Mesenchymal stem cell (in vitro differentiated cells and primary cell): Measurements from ENCODE around the gene KRT79.

Experiments
- DNase-seq: peaks from one replicate; pipeline ENCODE4 v3.0.0-alpha.2; 2013
- H2AFZ ChIP-seq: one replicate; pipeline ENCODE4 v1.6.1; 2013; ENCODE audit warnings: low read depth, mild to moderate bottlenecking, control low read depth, inconsistent platforms, low read length, moderate library complexity
- H2AK5ac ChIP-seq: 2 replicates; pipeline ENCODE4 v1.6.1; 2013; ENCODE audit warnings: low read length, moderate library complexity, mild to moderate bottlenecking, inconsistent platforms; ENCODE audit not compliant: severe bottlenecking
- H2BK120ac ChIP-seq: one replicate; pipeline ENCODE4 v1.6.1; 2013; ENCODE audit warnings: low read depth, mild to moderate bottlenecking, inconsistent platforms, low read length, moderate library complexity
- H2BK12ac ChIP-seq, 2 experiments: one replicate each; pipeline ENCODE4 v1.6.1; 2013; ENCODE audit warnings: inconsistent platforms in 2 of 2, low read length in 2 of 2, mild to moderate bottlenecking in 2 of 2, moderate library complexity in 2 of 2, control low read depth in 1 of 2
- H2BK15ac ChIP-seq: one replicate; pipeline ENCODE4 v1.6.1; 2013; ENCODE audit warnings: mild to moderate bottlenecking, low read depth, inconsistent platforms; ENCODE audit not compliant: poor library complexity, severe bottlenecking
- H2BK5ac ChIP-seq: 2 replicates; pipeline ENCODE4 v1.6.1; 2013; ENCODE audit warnings: low read depth, mild to moderate bottlenecking, low read length, control low read depth, inconsistent platforms; ENCODE audit not compliant: poor library complexity, severe bottlenecking
- H3K14ac ChIP-seq, 2 experiments: one replicate each; pipeline ENCODE4 v1.6.1; 2013; ENCODE audit warnings: inconsistent platforms in 2 of 2, low read length in 2 of 2, control low read depth in 1 of 2, mild to moderate bottlenecking in 1 of 2, moderate library complexity in 1 of 2
- H3K18ac ChIP-seq, 2 experiments: one replicate each; pipeline ENCODE4 v1.6.1; 2013; ENCODE audit warnings: inconsistent platforms in 2 of 2, low read length in 2 of 2, control low read depth in 1 of 2, low read depth in 1 of 2, mild to moderate bottlenecking in 1 of 2
- H3K23ac ChIP-seq, 2 experiments: one replicate each; pipeline ENCODE4 v1.6.1; 2013; ENCODE audit warnings: inconsistent platforms in 2 of 2, low read length in 2 of 2, mild to moderate bottlenecking in 2 of 2, moderate library complexity in 2 of 2, control low read depth in 1 of 2
- H3K27ac ChIP-seq: 2 replicates; pipeline ENCODE4 v1.5.1; 2013; ENCODE audit warnings: mild to moderate bottlenecking, moderate library complexity, low read length, control low read depth, inconsistent platforms; ENCODE audit not compliant: poor library complexity, severe bottlenecking
- H3K27me3 ChIP-seq, 2 experiments: 2 replicates each; pipeline versions ENCODE4 v1.6.1 to v1.7.0; 2013; ENCODE audit warnings: low read length in 2 of 2, mild to moderate bottlenecking in 2 of 2, moderate library complexity in 2 of 2, control low read depth in 1 of 2, inconsistent platforms in 1 of 2; ENCODE audit not compliant: control insufficient read depth in 1 of 2, insufficient read depth in 1 of 2
- H3K36me3 ChIP-seq, 2 experiments: 2 replicates each; pipeline versions ENCODE4 v1.6.1 to v1.7.0; 2013; ENCODE audit warnings: low read length in 2 of 2, control low read depth in 1 of 2, inconsistent platforms in 1 of 2, low read depth in 1 of 2, mild to moderate bottlenecking in 1 of 2; ENCODE audit not compliant: insufficient read depth in 2 of 2, control insufficient read depth in 1 of 2
- H3K4ac ChIP-seq, 2 experiments: one replicate each; pipeline ENCODE4 v1.6.1; 2013; ENCODE audit warnings: inconsistent platforms in 2 of 2, low read length in 2 of 2, mild to moderate bottlenecking in 2 of 2, moderate library complexity in 2 of 2, control low read depth in 1 of 2, low read depth in 1 of 2
- H3K4me1 ChIP-seq: 2 replicates; pipeline ENCODE4 v1.6.1; 2013; ENCODE audit warnings: low read depth, low read length, control low read depth; ENCODE audit not compliant: control insufficient read depth, insufficient read depth
- H3K4me2 ChIP-seq: 2 replicates; pipeline ENCODE4 v1.6.1; 2013; ENCODE audit warnings: low read length, mild to moderate bottlenecking, inconsistent platforms; ENCODE audit not compliant: poor library complexity, severe bottlenecking
- H3K4me3 ChIP-seq, 2 experiments: 2 replicates each; pipeline versions ENCODE4 v1.5.1 to v1.7.0; 2013; ENCODE audit warnings: low read length in 2 of 2, mild to moderate bottlenecking in 2 of 2, control low read depth in 1 of 2, low read depth in 1 of 2; ENCODE audit not compliant: insufficient read depth in 1 of 2
- H3K79me1 ChIP-seq: replicated peaks from 2 replicates; pipeline ENCODE4 v1.6.1; 2013; ENCODE audit warnings: mild to moderate bottlenecking, control low read depth, low read length, inconsistent platforms; ENCODE audit not compliant: poor library complexity, severe bottlenecking
- H3K9ac ChIP-seq: 2 replicates; pipeline ENCODE4 v1.7.0; 2013; ENCODE audit warnings: mild to moderate bottlenecking, low read length, moderate library complexity
- H3K9me3 ChIP-seq: 2 replicates; pipeline ENCODE4 v1.7.0; 2013; ENCODE audit warnings: mild to moderate bottlenecking, low read length; ENCODE audit not compliant: control insufficient read depth
- H4K8ac ChIP-seq: one replicate; pipeline ENCODE4 v1.6.1; 2013; ENCODE audit warnings: inconsistent platforms, mild to moderate bottlenecking, low read length, moderate library complexity
- H4K91ac ChIP-seq: one replicate; pipeline ENCODE4 v1.6.1; 2013; ENCODE audit warnings: mild to moderate bottlenecking, low read length, inconsistent platforms
- WGBS: methylation state at CpG from one replicate; pipeline ENCODE4 v1.1.7; 2013; ENCODE audit warnings: mixed read lengths; 5-methylcytosine and 5-hydroxymethylcytosine counted together

Gene KRT79

GRCh38 chr12:52817003-52817698 is 17.0 kb downstream of the KRT79 start:
- no peak overlapping the region for H2BK15ac ChIP-seq
- peaks cover 30 to 74% of the 10 kb centered on the region in 2 experiments for H3K27me3 ChIP-seq
- H3K27ac ChIP-seq = no peak overlapping the region
- 86% methylated on average over 8 of the region's 8 CpGs for WGBS
- H3K79me1 ChIP-seq = no peaks in the 10 kb centered on the region
- no peaks in the 10 kb centered on the region for H3K9me3 ChIP-seq
- H3K23ac ChIP-seq = no peak overlapping the region
- no peaks in the 10 kb centered on the region for H3K36me3 ChIP-seq
- no peak overlapping the region for H2AK5ac ChIP-seq
- no peak overlapping the region for H2AFZ ChIP-seq
- H3K4ac ChIP-seq = no peak overlapping the region
- H3K9ac ChIP-seq = no peak overlapping the region
- H3K14ac ChIP-seq = no peak overlapping the region
- no peak overlapping the region for H4K91ac ChIP-seq
- H3K4me3 ChIP-seq = no peak overlapping the region
- no peak overlapping the region for H2BK12ac ChIP-seq
- peaks cover 3% of the 10 kb centered on the region for H3K4me1 ChIP-seq
- DNase-seq = no peak
- no peak overlapping the region for H4K8ac ChIP-seq
- H2BK5ac ChIP-seq = no peak overlapping the region
- no peak overlapping the region for H3K4me2 ChIP-seq
- H2BK120ac ChIP-seq = no peak overlapping the region
- no peak overlapping the region for H3K18ac ChIP-seq

GRCh38 chr12:52815676-52816588 is 18.2 kb downstream of the KRT79 start:
- 74% methylated on average over 8 of the region's 9 CpGs for WGBS
- Histone ChIP-seq H2BK5ac (no peak overlapping the region), H3K9me3 (no peaks in the 10 kb centered on the region), H2BK12ac (no peak overlapping the region), H3K27me3 (peaks cover 25 to 74% of the 10 kb centered on the region in 2 experiments), H3K4ac (no peak overlapping the region), H3K18ac (no peak overlapping the region), H3K27ac (no peak overlapping the region), H2BK15ac (no peak overlapping the region), H3K36me3 (no peaks in the 10 kb centered on the region), H2AK5ac (no peak overlapping the region), H3K4me2 (no peak overlapping the region), H4K8ac (no peak overlapping the region), H3K79me1 (no peaks in the 10 kb centered on the region), H3K4me1 (peaks cover 3% of the 10 kb centered on the region), H3K14ac (no peak overlapping the region), H2AFZ (no peak overlapping the region), H4K91ac (no peak overlapping the region), H3K23ac (no peak overlapping the region), H2BK120ac (no peak overlapping the region), H3K4me3 (no peak overlapping the region), H3K9ac (no peak overlapping the region)
- no peak for DNase-seq

DNA sequence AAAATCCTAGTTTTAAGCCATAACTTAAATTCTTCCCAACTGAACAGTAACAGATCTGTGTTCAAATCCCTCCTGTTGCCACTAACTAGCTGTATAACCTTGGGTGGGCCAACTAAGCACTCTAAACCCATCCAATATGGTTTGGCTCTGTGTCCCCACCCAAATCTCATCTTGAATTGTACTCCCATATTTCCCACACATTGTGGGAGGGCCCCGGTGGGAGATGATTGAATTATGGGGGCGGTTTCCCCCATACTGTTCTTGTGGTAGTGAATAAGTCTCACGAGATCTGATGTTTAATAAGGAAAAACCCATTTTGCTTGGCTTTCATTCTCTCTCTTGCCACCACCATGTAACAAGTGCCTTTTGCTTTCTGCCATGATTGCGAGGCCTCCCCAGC is 18.9 kb downstream of the KRT79 start:
- no peak overlapping the region for H3K18ac ChIP-seq
- no peak overlapping the region for H3K4ac ChIP-seq
- H3K4me2 ChIP-seq = no peak overlapping the region
- H3K14ac ChIP-seq = no peak overlapping the region
- no peak overlapping the region for H2AFZ ChIP-seq
- peaks cover 19 to 72% of the 10 kb centered on the region in 2 experiments for H3K27me3 ChIP-seq
- no peak overlapping the region for H3K27ac ChIP-seq
- H2AK5ac ChIP-seq = no peak overlapping the region
- H2BK15ac ChIP-seq = no peak overlapping the region
- DNase-seq = no peak
- H2BK5ac ChIP-seq = no peak overlapping the region
- H3K9ac ChIP-seq = no peak overlapping the region
- peaks cover 3% of the 10 kb centered on the region for H3K4me1 ChIP-seq
- H4K91ac ChIP-seq = no peak overlapping the region
- H2BK12ac ChIP-seq = no peak overlapping the region
- H3K9me3 ChIP-seq = no peaks in the 10 kb centered on the region
- H2BK120ac ChIP-seq = no peak overlapping the region
- H3K79me1 ChIP-seq = no peaks in the 10 kb centered on the region
- H3K36me3 ChIP-seq = no peaks in the 10 kb centered on the region
- H3K23ac ChIP-seq = no peak overlapping the region
- H3K4me3 ChIP-seq = no peak overlapping the region
- 89% methylated on average over 2 of the region's 4 CpGs for WGBS
- H4K8ac ChIP-seq = no peak overlapping the region

DNA sequence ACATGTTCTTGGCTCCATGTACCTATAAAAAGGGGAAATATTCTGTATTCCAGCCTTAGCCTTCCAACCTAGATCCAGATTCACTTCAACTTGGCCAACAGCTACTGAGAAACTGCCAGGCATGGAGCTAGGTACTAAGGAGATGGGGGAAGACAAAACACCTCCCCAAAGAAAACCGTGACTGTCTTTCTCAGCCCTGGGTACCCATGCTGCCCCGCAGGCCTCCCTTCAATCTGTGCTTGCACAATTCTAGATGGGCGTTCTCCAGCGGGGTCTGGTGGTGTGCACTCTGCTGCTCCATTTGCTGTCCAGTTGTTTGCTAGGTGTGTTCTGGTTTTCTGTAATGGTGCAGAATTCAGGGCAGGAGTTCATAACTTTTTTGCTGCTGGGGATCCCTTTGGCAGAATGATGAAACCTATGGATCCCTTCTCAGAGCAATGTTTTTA is 19.4 kb downstream of the KRT79 start:
- Histone ChIP-seq H3K36me3 (no peaks in the 10 kb centered on the region), H3K23ac (no peak overlapping the region), H2BK5ac (no peak overlapping the region), H2AK5ac (no peak overlapping the region), H3K79me1 (no peaks in the 10 kb centered on the region), H4K91ac (no peak overlapping the region), H2BK15ac (no peak overlapping the region), H2BK120ac (no peak overlapping the region), H3K18ac (no peak overlapping the region), H3K9ac (no peak overlapping the region), H3K27me3 (peaks cover 19 to 70% of the 10 kb centered on the region in 2 experiments), H3K4me1 (peaks cover 3% of the 10 kb centered on the region), H3K14ac (no peak overlapping the region), H3K4me3 (no peak overlapping the region), H3K4me2 (no peak overlapping the region), H3K27ac (no peak overlapping the region), H2BK12ac (no peak overlapping the region), H4K8ac (no peak overlapping the region), H2AFZ (no peak overlapping the region), H3K9me3 (no peaks in the 10 kb centered on the region), H3K4ac (no peak overlapping the region)
- WGBS = 76% methylated on average over 4 of the region's 4 CpGs
- DNase-seq = no peak
